HEK293 (cell line): ENCODE measurements around the gene EIF4G3.

Experiments used
- CTCF ChIP-seq: fragments of 450-650 bp; formaldehyde crosslinking; IDR thresholded peaks from 2 replicates; pipeline ENCODE4 v1.5.1; 2016; ENCODE audit warnings: missing biosample characterization, missing genetic modification characterization
- KLF9 ChIP-seq: fragments of 450-650 bp; formaldehyde crosslinking; IDR thresholded peaks from 2 replicates; pipeline ENCODE4 v1.5.1; 2016; ENCODE audit warnings: missing biosample characterization, missing genetic modification characterization, low read depth
- ZBTB7A ChIP-seq: fragments of 450-650 bp; formaldehyde crosslinking; IDR thresholded peaks from 2 replicates; pipeline ENCODE4 v1.5.1; 2016; ENCODE audit warnings: low read depth, missing biosample characterization, missing genetic modification characterization
- ZNF530 ChIP-seq: fragments of 450-650 bp; formaldehyde crosslinking; IDR thresholded peaks from 2 replicates; pipeline ENCODE4 v1.5.1; 2016; ENCODE audit warnings: low read depth, missing biosample characterization, missing genetic modification characterization

- TF ChIP-seq CTCF (tag by site-specific recombination) (no peak), ZBTB7A (tag by site-specific recombination) (no peak), ZNF530 (tag by site-specific recombination) (no peak), KLF9 (tag by site-specific recombination) (no peak)
Observed at GRCh38 chr1:21066356-21067012, 110.2 kb downstream of the EIF4G3 start.
